Liver (tissue), 9 donors: ENCODE measurements around the gene CMTM1. TPM values are rescaled to one million over a fixed set of nuclear protein-coding genes. Genes with fewer than 3 reads are reported as not detected.

Experiments
- DNase-seq: peaks from one replicate; pipeline ENCODE4 v3.0.0-alpha.2; 2017; ENCODE audit warnings: low spot score
- H3K27ac ChIP-seq, 2 donors: one replicate each; pipeline ENCODE4 v1.7.0; 2013; ENCODE audit warnings: inconsistent platforms in 2 of 2, low read length in 2 of 2, control low read depth in 1 of 2, low read depth in 1 of 2, mild to moderate bottlenecking in 1 of 2
- H3K27me3 ChIP-seq, 4 donors: one replicate each; pipeline versions ENCODE4 v1.6.1 to v1.7.0; 2013; ENCODE audit warnings: low read length in 3 of 4, inconsistent platforms in 1 of 4, mild to moderate bottlenecking in 1 of 4, moderate library complexity in 1 of 4; ENCODE audit not compliant: control insufficient read depth in 4 of 4, insufficient read depth in 4 of 4
- H3K36me3 ChIP-seq, 4 donors: one replicate each; pipeline versions ENCODE4 v1.6.1 to v1.7.0; 2013; ENCODE audit warnings: low read length in 3 of 4, mild to moderate bottlenecking in 3 of 4, low read depth in 1 of 4, moderate library complexity in 1 of 4; ENCODE audit not compliant: control insufficient read depth in 4 of 4, insufficient read depth in 3 of 4
- H3K4me1 ChIP-seq, 4 donors: one replicate each; pipeline versions ENCODE4 v1.6.1 to v1.7.0; 2013; ENCODE audit warnings: low read length in 3 of 4, mild to moderate bottlenecking in 3 of 4, moderate library complexity in 1 of 4; ENCODE audit not compliant: control insufficient read depth in 4 of 4, insufficient read depth in 4 of 4
- H3K4me3 ChIP-seq, 3 donors: one replicate each; pipeline versions ENCODE4 v1.6.1 to v1.7.0; 2013; ENCODE audit warnings: low read length in 3 of 3, control low read depth in 1 of 3, low read depth in 1 of 3, mild to moderate bottlenecking in 1 of 3
- H3K9ac ChIP-seq, 2 donors: one replicate each; pipeline ENCODE4 v1.7.0; 2013; ENCODE audit warnings: low read length in 2 of 2, mild to moderate bottlenecking in 2 of 2, moderate library complexity in 2 of 2, control low read depth in 1 of 2, low read depth in 1 of 2
- H3K9me3 ChIP-seq, 4 donors: one replicate each; pipeline versions ENCODE4 v1.6.1 to v1.7.0; 2013; ENCODE audit warnings: low read length in 3 of 4; ENCODE audit not compliant: control insufficient read depth in 4 of 4
- ATF3 ChIP-seq: IDR thresholded peaks from 2 replicates; pipeline ENCODE4 v1.6.1; 2016; ENCODE audit warnings: antibody characterized with exemption
- EGR1 ChIP-seq, 2 donors: IDR thresholded peaks; 2 replicates each; pipeline ENCODE4 v1.6.1; 2016 to 2018; ENCODE audit warnings: antibody characterized with exemption in 2 of 2, low read depth in 2 of 2
- FOXA2 ChIP-seq: IDR thresholded peaks from 2 replicates; pipeline ENCODE4 v1.6.1; 2016; ENCODE audit warnings: antibody characterized with exemption
- GABPA ChIP-seq, 2 donors: IDR thresholded peaks in 1 of 2; conservative IDR thresholded peaks in 1 of 2; 2 replicates each; pipeline ENCODE4 v1.6.1; 2016; ENCODE audit warnings: antibody characterized with exemption in 2 of 2, mild to moderate bottlenecking in 1 of 2, moderate library complexity in 1 of 2
- HNF4A ChIP-seq, 2 donors: conservative IDR thresholded peaks; 2 replicates each; pipeline ENCODE4 v1.6.1; 2016; ENCODE audit warnings: antibody characterized with exemption in 2 of 2, mild to moderate bottlenecking in 2 of 2
- HNF4G ChIP-seq: IDR thresholded peaks from 2 replicates; pipeline ENCODE4 v1.6.1; 2016; ENCODE audit warnings: antibody characterized with exemption
- JUND ChIP-seq, 2 donors: IDR thresholded peaks; 2 replicates each; pipeline ENCODE4 v1.6.1; 2016; ENCODE audit warnings: antibody characterized with exemption in 2 of 2
- MAX ChIP-seq: IDR thresholded peaks from 2 replicates; pipeline ENCODE4 v1.6.1; 2016; ENCODE audit warnings: antibody characterized with exemption
- NR2F2 ChIP-seq: IDR thresholded peaks from 2 replicates; pipeline ENCODE4 v1.6.1; 2016; ENCODE audit warnings: antibody characterized with exemption
- RAD21 ChIP-seq, 2 donors: IDR thresholded peaks; 2 replicates each; pipeline ENCODE4 v1.6.1; 2016; ENCODE audit warnings: antibody characterized with exemption in 2 of 2, mild to moderate bottlenecking in 2 of 2
- RXRA ChIP-seq, 2 donors: IDR thresholded peaks; 2 replicates each; pipeline ENCODE4 v1.6.1; 2017 to 2018; ENCODE audit warnings: antibody characterized with exemption in 2 of 2, mild to moderate bottlenecking in 1 of 2
- SP1 ChIP-seq: IDR thresholded peaks from 2 replicates; pipeline ENCODE4 v1.6.1; 2018; ENCODE audit warnings: antibody characterized with exemption, mild to moderate bottlenecking
- TAF1 ChIP-seq: conservative IDR thresholded peaks from 2 replicates; pipeline ENCODE4 v1.6.1; 2016; ENCODE audit warnings: antibody characterized with exemption, mild to moderate bottlenecking
- YY1 ChIP-seq: IDR thresholded peaks from 2 replicates; pipeline ENCODE4 v1.6.1; 2016; ENCODE audit warnings: antibody characterized with exemption, mild to moderate bottlenecking
- WGBS: extraction: QIAGEN DNeasy Blood & Tissue Kit; methylation state at CpG from one replicate; pipeline ENCODE4 v1.1.7; 2013; 5-methylcytosine and 5-hydroxymethylcytosine counted together
- polyA plus RNA-seq, 2 donors: library from polyadenylated mRNA; stranded (reverse) in 1 of 2; unstranded in 1 of 2; fragments of 200-250 nt in 1 of 2; fragments of >200 nt in 1 of 2; fragmentation: Nextera tagmentation in 1 of 2; extraction: Ambion mirVana in 1 of 2; gene quantifications; one replicate each; pipeline versions ENCODE4 v1.2.1 to v1.2.3, GENCODE V29; 2013 to 2015
- total RNA-seq, 2 donors: library from RNA; depleted of rRNA; stranded (reverse); fragments of >200 nt; gene quantifications; one replicate each; pipeline ENCODE4 v1.2.3, GENCODE V29; 2014
- TF ChIP-seq, protein P1 (sequence below): IDR thresholded peaks from 2 replicates; pipeline ENCODE4 v1.6.1; 2016; ENCODE audit warnings: antibody characterized with exemption
- TF ChIP-seq, protein P2 (sequence below): fragments of 150-350 bp; IDR thresholded peaks from 2 replicates; pipeline ENCODE4 v1.5.1; 2017; ENCODE audit warnings: improper control_type of control experiment, low read depth, low read length; ENCODE audit not compliant: missing input control
- donor health status: healthy.
- donor health status: healthy.
- donor health status: healthy.
- donor health status: healthy.
- donor health status: healthy.

CMTM1 gene
- total and polyA plus RNA-seq, 4 donors, result 0.32 to 0.84 (median 0.49) TPM

- H3K27ac ChIP-seq, result peak overlapping the region; percentile 64 to 70
- TF ChIP-seq EGR1 (IDR thresholded peaks at IDR 0.05; ENCODE audit: low read depth in 2 of 2) (no peak), ATF3 (no peak), HNF4G (no peak), MAX (no peak)
- TF ChIP-seq, protein P1, sequence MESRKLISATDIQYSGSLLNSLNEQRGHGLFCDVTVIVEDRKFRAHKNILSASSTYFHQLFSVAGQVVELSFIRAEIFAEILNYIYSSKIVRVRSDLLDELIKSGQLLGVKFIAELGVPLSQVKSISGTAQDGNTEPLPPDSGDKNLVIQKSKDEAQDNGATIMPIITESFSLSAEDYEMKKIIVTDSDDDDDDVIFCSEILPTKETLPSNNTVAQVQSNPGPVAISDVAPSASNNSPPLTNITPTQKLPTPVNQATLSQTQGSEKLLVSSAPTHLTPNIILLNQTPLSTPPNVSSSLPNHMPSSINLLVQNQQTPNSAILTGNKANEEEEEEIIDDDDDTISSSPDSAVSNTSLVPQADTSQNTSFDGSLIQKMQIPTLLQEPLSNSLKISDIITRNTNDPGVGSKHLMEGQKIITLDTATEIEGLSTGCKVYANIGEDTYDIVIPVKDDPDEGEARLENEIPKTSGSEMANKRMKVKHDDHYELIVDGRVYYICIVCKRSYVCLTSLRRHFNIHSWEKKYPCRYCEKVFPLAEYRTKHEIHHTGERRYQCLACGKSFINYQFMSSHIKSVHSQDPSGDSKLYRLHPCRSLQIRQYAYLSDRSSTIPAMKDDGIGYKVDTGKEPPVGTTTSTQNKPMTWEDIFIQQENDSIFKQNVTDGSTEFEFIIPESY, result no peak
- no peak overlapping the region for H3K9ac ChIP-seq
- H3K27me3 ChIP-seq, result no peaks in the 10 kb centered on the region
- no peak for DNase-seq
- 91% methylated on average over 11 of the region's 11 CpGs for whole genome bisulfite sequencing
- H3K4me1 ChIP-seq, result peaks cover 0 to 30% (median 11%) of the 10 kb centered on the region in 4 donors
- H3K4me3 ChIP-seq, result no peak overlapping the region
- peaks cover 0 to 6% (median 3%) of the 10 kb centered on the region in 4 donors for H3K36me3 ChIP-seq
- no peaks in the 10 kb centered on the region for H3K9me3 ChIP-seq
Measured at GRCh38 chr16:66522816-66523590, 43.2 kb upstream of the CMTM1 start.

DNA sequence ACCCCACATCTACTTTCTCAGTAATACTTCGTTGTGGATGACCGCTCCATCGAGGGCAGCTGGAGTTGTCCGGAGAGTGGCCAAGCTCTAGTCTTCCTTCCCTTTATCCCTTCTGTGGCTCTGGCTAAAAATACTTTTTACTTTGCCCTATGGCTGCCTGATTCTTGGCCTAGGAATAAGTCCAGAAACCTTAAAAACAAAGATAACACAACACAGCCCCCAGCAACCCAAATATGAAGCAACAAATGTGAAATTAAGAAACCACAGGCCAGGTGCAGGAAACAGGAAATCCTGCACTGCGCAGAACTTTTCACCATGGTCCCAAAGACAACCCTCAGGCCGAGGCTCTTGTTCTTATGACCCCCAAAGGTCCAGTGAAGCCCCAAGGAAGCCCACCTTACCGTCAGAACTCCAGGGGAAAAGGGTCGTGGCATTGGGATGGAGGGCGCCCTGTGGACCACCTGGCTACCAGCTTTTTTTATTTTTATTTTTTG, 42.3 kb upstream of the CMTM1 start:
- DNase-seq, result no peak
- no peaks in the 10 kb centered on the region for H3K9me3 ChIP-seq
- H3K9ac ChIP-seq, result no peak overlapping the region
- H3K27ac ChIP-seq, result peak overlapping the region; percentile 64 to 70
- H3K27me3 ChIP-seq, result no peaks in the 10 kb centered on the region
- no peak for TF ChIP-seq YY1
- no peak for TF ChIP-seq TAF1
- no peak for TF ChIP-seq RAD21 (IDR thresholded peaks at IDR 0.05)
- TF ChIP-seq JUND (IDR thresholded peaks at IDR 0.05), result no peak
- no peak for TF ChIP-seq GABPA (IDR thresholded peaks at IDR 0.05 in 1 of 2, conservative IDR thresholded peaks at IDR 0.05 in 1 of 2)
- TF ChIP-seq FOXA2, result no peak
- TF ChIP-seq NR2F2, result no peak
- TF ChIP-seq, protein P2, sequence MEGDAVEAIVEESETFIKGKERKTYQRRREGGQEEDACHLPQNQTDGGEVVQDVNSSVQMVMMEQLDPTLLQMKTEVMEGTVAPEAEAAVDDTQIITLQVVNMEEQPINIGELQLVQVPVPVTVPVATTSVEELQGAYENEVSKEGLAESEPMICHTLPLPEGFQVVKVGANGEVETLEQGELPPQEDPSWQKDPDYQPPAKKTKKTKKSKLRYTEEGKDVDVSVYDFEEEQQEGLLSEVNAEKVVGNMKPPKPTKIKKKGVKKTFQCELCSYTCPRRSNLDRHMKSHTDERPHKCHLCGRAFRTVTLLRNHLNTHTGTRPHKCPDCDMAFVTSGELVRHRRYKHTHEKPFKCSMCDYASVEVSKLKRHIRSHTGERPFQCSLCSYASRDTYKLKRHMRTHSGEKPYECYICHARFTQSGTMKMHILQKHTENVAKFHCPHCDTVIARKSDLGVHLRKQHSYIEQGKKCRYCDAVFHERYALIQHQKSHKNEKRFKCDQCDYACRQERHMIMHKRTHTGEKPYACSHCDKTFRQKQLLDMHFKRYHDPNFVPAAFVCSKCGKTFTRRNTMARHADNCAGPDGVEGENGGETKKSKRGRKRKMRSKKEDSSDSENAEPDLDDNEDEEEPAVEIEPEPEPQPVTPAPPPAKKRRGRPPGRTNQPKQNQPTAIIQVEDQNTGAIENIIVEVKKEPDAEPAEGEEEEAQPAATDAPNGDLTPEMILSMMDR, result no peak
- TF ChIP-seq RXRA (IDR thresholded peaks at IDR 0.05), result no peak
- no peak for TF ChIP-seq SP1
- no peak for TF ChIP-seq ATF3
- TF ChIP-seq EGR1 (IDR thresholded peaks at IDR 0.05; ENCODE audit: low read depth in 2 of 2), result no peak
- no peak for TF ChIP-seq HNF4A (conservative IDR thresholded peaks at IDR 0.05)
- no peak overlapping the region for H3K4me3 ChIP-seq
- peaks cover 6 to 12% (median 8%) of the 10 kb centered on the region in 4 donors for H3K36me3 ChIP-seq
- H3K4me1 ChIP-seq, result peaks cover 0 to 24% (median 7%) of the 10 kb centered on the region in 4 donors
- WGBS, result 74% methylated on average over 9 of the region's 9 CpGs
